MV-4-11 (cell line): ENCODE measurements around the gene MCM7.

Source experiments
- DNase-seq: peaks from one replicate; lab custom pipeline; 2025; lab: John Stamatoyannopoulos, UW

The MCM7 gene

GRCh38 chr7:100093925-100094486, 7.2 kb downstream of the MCM7 start:
- DNase-seq = no peak

- DNase-seq = no peak
Measured at GRCh38 chr7:100093498-100093897, 7.7 kb downstream of the MCM7 start.

DNA sequence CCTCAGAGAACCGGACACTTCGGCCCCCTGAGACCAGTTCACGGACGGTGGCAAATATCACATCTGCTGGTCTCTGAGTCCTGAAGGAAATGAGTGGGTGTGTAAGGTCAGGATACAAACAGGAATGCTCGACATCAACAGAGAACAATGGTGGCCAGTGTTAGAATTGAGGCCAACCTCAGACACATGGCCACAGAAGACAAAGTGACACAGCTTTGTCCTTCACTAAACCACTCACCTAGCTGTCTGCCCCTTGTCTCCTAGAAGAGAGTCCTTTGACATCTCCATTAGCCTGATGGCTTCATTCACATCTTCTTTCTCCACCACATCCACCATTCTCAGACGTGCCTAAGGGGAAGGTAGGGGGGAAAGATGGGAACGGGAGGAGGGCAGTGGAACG, 8.1 kb downstream of the MCM7 start:
- no peak for DNase-seq

- DNase-seq = no peak
Measured at GRCh38 chr7:100091411-100092181, 9.6 kb downstream of the MCM7 start.

- no peak for DNase-seq
Measured at GRCh38 chr7:100090527-100091410, 10.4 kb downstream of the MCM7 start.

DNA sequence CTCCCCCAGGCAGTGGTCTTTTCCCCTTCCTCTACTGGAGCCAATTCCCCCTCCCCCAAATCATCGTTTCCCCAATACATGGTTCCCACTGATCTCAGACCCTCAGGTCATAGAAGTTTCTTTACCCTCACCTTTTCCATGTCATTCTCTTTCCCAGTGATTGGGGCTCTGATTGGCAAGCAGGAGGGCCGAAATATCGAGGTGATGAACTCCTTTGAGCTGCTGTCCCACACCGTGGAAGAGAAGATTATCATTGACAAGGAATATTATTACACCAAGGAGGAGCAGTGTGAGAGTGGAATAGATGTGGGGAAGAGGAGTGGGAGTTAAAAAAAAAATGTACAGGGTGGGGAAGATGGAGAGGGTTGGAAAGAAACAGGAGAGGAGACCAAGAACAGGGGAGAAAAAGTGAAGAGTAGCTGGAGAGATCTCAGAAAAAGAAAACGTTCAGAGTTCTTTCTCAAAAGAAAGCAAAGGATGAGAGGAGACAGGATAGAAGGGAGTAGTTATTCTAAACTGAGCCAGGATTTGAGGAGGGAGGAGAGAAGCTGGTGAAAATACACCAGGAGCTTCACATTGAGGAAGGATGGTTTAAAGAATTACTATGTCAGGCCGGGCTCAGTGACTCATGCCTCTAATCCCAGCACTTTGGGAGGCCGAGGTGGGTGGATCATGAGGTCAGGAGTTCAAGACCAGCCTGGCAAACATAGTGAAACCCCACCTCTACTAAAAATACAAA, 11.6 kb downstream of the MCM7 start:
- peak; percentile 44 for DNase-seq

- DNase-seq = peak; percentile 49
Measured at GRCh38 chr7:100088621-100089457, 12.4 kb downstream of the MCM7 start, which contains the start of gene COPS6. Gene COPS6, plus strand, starts transcription at chr7:100088969. Its CDS starts 22 bp downstream, at chr7:100088991.

DNA sequence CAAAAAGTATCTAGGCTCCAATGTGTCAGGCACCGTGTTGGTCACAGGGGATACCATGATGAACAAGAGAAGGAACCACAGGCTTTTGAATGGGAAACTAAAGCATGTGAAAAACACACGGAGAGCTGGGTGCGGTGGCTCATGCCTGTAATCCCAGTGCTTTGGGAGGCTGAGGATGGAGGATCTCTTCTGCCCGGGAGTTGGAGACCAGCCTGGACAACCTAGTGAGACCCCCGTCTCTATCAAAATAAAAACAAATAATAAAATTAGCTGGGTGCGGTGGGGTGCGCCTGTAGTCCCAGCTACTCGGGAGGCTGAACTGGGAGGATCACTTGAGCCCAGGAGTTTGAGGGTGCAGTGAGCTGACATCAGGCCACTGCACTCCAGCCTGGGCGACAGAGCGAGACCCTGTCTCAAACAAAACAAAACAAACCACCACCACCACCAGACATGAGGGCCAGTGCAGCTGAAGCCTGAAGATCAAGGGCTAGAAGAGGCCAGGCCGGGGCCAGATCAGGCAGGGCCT, 13.0 kb downstream of the MCM7 start:
- no peak for DNase-seq

DNA sequence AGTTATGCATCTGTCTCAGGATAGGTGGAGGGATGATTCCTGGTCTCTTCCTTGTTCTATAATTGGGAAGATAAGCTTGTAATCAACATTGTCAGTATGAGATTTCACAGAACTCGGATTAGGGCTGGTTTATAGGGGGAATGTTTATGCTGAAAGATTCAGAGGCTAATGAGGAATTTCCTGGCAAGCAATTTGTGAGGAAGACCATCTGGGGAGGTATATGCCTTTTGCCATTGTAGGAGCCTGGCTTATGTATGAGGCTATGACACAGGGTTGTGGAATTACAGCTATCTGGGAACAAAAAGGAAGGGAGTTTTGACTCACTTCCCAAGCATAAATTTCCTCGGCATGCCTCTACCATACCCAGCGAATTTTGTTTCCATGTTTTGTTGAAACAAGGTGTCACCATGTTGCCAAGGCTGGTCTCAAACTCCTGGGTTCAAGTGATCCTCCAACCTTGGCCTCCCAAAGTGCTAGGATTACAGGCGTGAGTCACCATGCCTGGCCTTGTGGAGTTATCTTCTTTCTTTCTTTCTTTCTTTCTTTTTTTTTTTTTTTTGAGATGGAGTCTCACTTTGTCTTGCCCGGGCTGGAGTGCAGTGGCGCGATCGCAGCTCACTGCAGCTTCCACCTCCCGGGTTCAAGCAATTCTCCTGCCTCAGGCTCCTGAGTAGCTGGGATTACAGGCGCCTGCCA, 14.0 kb downstream of the MCM7 start:
- DNase-seq = no peak

GRCh38 chr7:100085515-100085914, 15.7 kb downstream of the MCM7 start:
- peak; percentile 22 for DNase-seq

DNA sequence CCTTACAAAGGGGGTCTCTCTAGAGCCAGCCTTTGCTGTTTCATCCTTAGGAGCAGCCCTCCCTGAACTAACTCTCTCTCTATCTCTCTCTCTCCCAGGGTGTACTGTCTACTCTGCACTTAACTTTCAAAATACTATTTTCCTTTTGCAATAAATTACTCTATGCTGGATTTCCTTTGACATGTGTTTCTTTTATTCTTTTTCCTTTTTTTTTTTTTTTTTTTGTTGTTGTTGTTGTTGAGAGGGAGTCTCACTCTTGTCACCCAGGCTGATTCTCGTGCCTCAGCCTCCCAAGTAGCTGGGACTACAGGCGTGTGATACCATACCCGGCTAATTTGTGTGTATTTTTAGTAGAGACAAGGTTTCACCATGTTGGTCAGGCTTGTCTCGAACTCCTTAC, 18.2 kb downstream of the MCM7 start:
- no peak for DNase-seq

DNA sequence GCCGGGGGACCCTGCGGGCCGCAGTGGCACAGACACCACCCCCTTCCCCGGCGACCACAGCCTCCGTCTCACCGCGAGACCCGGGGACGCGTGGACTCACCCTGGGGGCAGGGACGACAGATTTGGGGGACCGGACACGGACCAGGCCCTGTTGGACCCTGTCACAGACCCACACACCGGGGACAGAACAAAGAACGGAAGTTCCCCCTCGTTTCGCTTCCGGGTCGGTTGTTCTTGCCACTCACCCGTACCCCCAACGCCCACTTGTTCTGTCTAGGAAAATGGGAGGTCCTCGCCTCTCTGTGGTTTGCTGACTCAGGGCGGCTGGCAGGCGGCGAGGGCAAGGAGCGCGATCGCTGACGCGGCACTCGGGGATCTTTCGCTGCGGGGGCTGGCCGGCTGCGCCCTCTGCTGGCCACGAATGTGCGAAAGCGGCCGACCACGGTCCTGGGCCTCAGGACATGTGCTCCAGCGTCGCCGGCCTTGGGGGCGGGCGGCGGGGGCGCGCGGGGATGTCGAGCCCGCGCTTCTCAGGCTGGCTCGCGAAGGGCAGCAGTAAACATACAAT, 19.6 kb downstream of the MCM7 start, which contains the start of gene ZNF3:
ZNF3 (minus strand) TSS at position 189 of the 568 bp plus-strand sequence. CDS start 4,366 bp downstream, outside the sequence.
- peak; percentile 98 for DNase-seq

DNA sequence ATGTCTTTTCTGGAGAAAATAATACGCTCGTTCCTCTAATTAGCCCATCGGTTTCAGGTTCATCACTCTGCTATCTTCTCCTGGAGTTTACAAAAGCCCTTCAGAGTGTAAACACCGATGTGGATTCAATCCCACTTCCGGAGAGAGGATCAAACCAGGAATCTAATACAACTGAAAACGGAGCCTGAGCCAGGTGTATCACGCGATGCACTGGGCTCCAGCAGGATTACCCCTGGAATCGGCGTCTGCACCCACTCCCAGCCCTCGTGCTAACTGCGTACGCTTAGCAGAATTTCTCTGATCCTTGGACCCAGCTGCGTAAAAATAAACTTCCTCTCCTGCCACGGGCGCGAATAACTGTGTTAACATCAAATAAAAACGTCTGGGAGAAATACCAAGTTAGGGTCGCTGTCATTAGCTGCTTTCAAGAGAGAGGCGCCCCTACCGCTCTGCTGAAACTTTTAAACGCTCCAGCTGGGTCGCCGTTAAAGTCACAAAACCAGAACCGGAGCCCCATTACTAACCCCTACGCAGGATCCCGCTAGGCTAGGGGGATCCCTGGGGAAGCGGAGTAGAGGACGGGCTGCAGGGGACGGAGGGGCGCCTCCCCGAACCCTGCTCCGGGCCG, 20.2 kb downstream of the MCM7 start:
- no peak for DNase-seq

DNA sequence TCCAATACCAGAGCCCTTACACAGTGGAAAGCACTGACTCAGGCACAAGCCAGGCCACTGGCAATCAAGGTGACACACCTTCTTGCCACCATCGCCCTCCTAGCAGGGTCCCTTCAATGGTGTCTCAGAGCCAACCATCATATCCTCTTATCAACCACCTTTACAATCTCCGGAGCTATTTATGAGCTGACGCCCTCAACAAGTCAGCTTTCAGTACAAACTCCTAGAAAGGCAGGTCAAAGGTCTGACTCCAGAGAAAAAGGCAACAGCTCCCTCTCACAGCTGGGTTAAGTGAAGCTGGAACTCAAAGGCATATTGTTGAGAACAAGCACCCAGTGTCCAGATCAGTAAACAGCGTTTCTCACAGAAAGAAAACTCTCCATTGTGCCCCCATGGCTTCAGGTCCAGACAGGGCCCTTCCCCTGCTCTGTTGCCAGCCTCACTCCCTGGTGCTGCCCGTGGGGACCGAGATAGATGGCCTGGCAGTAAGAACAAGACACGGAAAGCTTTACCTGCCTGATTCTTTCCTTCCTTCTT, 22.1 kb downstream of the MCM7 start:
- DNase-seq = no peak

DNA sequence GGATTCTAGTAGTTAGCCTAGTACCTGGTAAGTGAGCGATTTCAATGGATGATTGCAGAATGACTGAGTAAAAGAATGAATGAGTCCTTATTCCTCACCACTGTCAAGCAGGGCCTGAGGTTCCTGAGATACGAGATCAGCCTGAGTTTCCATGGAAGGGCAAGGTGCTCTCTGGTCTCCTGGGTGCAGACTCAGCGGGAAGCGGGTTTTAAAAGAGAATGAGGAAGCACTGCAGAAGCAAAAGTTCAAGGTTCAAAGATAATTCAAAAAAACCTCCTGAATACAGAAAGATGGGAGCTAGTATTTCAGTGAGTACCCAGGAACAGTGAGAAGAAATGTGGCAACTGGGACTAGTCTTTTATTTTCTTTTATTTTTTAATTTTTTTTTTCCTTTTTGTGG, 24.0 kb downstream of the MCM7 start:
- no peak for DNase-seq

DNA sequence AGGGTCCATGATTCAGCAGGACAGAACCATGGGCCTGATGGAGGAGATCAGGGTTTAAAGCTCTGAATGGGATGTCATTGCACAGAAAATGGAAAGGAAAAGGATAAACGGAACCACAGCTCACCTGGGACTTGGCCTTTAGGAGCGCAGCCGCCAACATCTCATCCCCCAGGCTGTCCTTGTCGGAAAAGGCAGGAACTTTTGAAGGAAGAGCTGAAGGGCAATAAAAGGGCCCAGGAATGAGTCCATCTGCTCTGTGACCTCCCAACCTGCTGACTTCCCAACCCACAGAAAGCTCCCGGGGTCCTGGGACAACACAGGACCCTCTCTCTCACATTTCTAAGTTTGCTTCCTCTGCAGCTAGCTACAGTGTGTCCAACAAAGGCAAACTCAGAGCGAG, 25.8 kb downstream of the MCM7 start:
- no peak for DNase-seq

- DNase-seq = no peak
Measured at GRCh38 chr7:100074841-100075240, 26.4 kb downstream of the MCM7 start.

GRCh38 chr7:100072462-100072861, 28.7 kb downstream of the MCM7 start:
- DNase-seq = no peak
